Liver (tissue), 9 donors: Measurements from ENCODE around the gene LITAFD. TPM values are rescaled to one million over a fixed set of nuclear protein-coding genes. Genes with fewer than 3 reads are reported as not detected.
A peak's percentile ranks its signal among the peaks of the same experiment; 100 is the strongest.

Experiments used
- DNase-seq: peaks from one replicate; pipeline ENCODE4 v3.0.0-alpha.2; 2017; ENCODE audit warnings: low spot score
- H3K27ac ChIP-seq, 2 donors: one replicate each; pipeline ENCODE4 v1.7.0; 2013; ENCODE audit warnings: inconsistent platforms in 2 of 2, low read length in 2 of 2, control low read depth in 1 of 2, low read depth in 1 of 2, mild to moderate bottlenecking in 1 of 2
- H3K27me3 ChIP-seq, 4 donors: one replicate each; pipeline versions ENCODE4 v1.6.1 to v1.7.0; 2013; ENCODE audit warnings: low read length in 3 of 4, inconsistent platforms in 1 of 4, mild to moderate bottlenecking in 1 of 4, moderate library complexity in 1 of 4; ENCODE audit not compliant: control insufficient read depth in 4 of 4, insufficient read depth in 4 of 4
- H3K36me3 ChIP-seq, 4 donors: one replicate each; pipeline versions ENCODE4 v1.6.1 to v1.7.0; 2013; ENCODE audit warnings: low read length in 3 of 4, mild to moderate bottlenecking in 3 of 4, low read depth in 1 of 4, moderate library complexity in 1 of 4; ENCODE audit not compliant: control insufficient read depth in 4 of 4, insufficient read depth in 3 of 4
- H3K4me1 ChIP-seq, 4 donors: one replicate each; pipeline versions ENCODE4 v1.6.1 to v1.7.0; 2013; ENCODE audit warnings: low read length in 3 of 4, mild to moderate bottlenecking in 3 of 4, moderate library complexity in 1 of 4; ENCODE audit not compliant: control insufficient read depth in 4 of 4, insufficient read depth in 4 of 4
- H3K4me3 ChIP-seq, 3 donors: one replicate each; pipeline versions ENCODE4 v1.6.1 to v1.7.0; 2013; ENCODE audit warnings: low read length in 3 of 3, control low read depth in 1 of 3, low read depth in 1 of 3, mild to moderate bottlenecking in 1 of 3
- H3K9ac ChIP-seq, 2 donors: one replicate each; pipeline ENCODE4 v1.7.0; 2013; ENCODE audit warnings: low read length in 2 of 2, mild to moderate bottlenecking in 2 of 2, moderate library complexity in 2 of 2, control low read depth in 1 of 2, low read depth in 1 of 2
- H3K9me3 ChIP-seq, 4 donors: one replicate each; pipeline versions ENCODE4 v1.6.1 to v1.7.0; 2013; ENCODE audit warnings: low read length in 3 of 4; ENCODE audit not compliant: control insufficient read depth in 4 of 4
- EGR1 ChIP-seq, 2 donors: IDR thresholded peaks; 2 replicates each; pipeline ENCODE4 v1.6.1; 2016 to 2018; ENCODE audit warnings: antibody characterized with exemption in 2 of 2, low read depth in 2 of 2
- FOXA2 ChIP-seq: IDR thresholded peaks from 2 replicates; pipeline ENCODE4 v1.6.1; 2016; ENCODE audit warnings: antibody characterized with exemption
- HNF4A ChIP-seq, 2 donors: conservative IDR thresholded peaks; 2 replicates each; pipeline ENCODE4 v1.6.1; 2016; ENCODE audit warnings: antibody characterized with exemption in 2 of 2, mild to moderate bottlenecking in 2 of 2
- NR2F2 ChIP-seq: IDR thresholded peaks from 2 replicates; pipeline ENCODE4 v1.6.1; 2016; ENCODE audit warnings: antibody characterized with exemption
- RAD21 ChIP-seq, 2 donors: IDR thresholded peaks; 2 replicates each; pipeline ENCODE4 v1.6.1; 2016; ENCODE audit warnings: antibody characterized with exemption in 2 of 2, mild to moderate bottlenecking in 2 of 2
- REST ChIP-seq: IDR thresholded peaks from 2 replicates; pipeline ENCODE4 v1.6.1; 2016; ENCODE audit warnings: antibody characterized with exemption, mild to moderate bottlenecking
- RXRA ChIP-seq, 2 donors: IDR thresholded peaks; 2 replicates each; pipeline ENCODE4 v1.6.1; 2017 to 2018; ENCODE audit warnings: antibody characterized with exemption in 2 of 2, mild to moderate bottlenecking in 1 of 2
- SP1 ChIP-seq: IDR thresholded peaks from 2 replicates; pipeline ENCODE4 v1.6.1; 2018; ENCODE audit warnings: antibody characterized with exemption, mild to moderate bottlenecking
- YY1 ChIP-seq: IDR thresholded peaks from 2 replicates; pipeline ENCODE4 v1.6.1; 2016; ENCODE audit warnings: antibody characterized with exemption, mild to moderate bottlenecking
- ZBTB33 ChIP-seq: IDR thresholded peaks from 2 replicates; pipeline ENCODE4 v1.6.1; 2016; ENCODE audit warnings: antibody characterized with exemption
- WGBS: extraction: QIAGEN DNeasy Blood & Tissue Kit; methylation state at CpG from one replicate; pipeline ENCODE4 v1.1.7; 2013; 5-methylcytosine and 5-hydroxymethylcytosine counted together
- polyA plus RNA-seq, 2 donors: library from polyadenylated mRNA; stranded (reverse) in 1 of 2; unstranded in 1 of 2; fragments of 200-250 nt in 1 of 2; fragments of >200 nt in 1 of 2; fragmentation: Nextera tagmentation in 1 of 2; extraction: Ambion mirVana in 1 of 2; gene quantifications; one replicate each; pipeline versions ENCODE4 v1.2.1 to v1.2.3, GENCODE V29; 2013 to 2015
- total RNA-seq, 2 donors: library from RNA; depleted of rRNA; stranded (reverse); fragments of >200 nt; gene quantifications; one replicate each; pipeline ENCODE4 v1.2.3, GENCODE V29; 2014
- donor health status: healthy.
- donor health status: healthy.
- donor health status: healthy.
- donor health status: healthy.
- donor health status: healthy.

The LITAFD gene
- total and polyA plus RNA-seq, 4 donors, result not detected

GRCh38 chr16:8864480-8865110 is 17.6 kb upstream of the LITAFD start:
- Histone ChIP-seq H3K4me1 (peaks cover 31 to 77% (median 61%) of the 10 kb centered on the region in 4 donors), H3K27me3 (no peaks in the 10 kb centered on the region), H3K27ac (peak overlapping the region; percentile 91 to 93), H3K9ac (peak overlapping the region; percentile 14 to 15), H3K4me3 (no peak overlapping the region), H3K36me3 (no peaks in the 10 kb centered on the region), H3K9me3 (no peaks in the 10 kb centered on the region)
- TF ChIP-seq ZBTB33 (no peak), NR2F2 (no peak)
- DNase-seq, result no peak
- 42% methylated on average over 13 of the region's 13 CpGs for WGBS

- H3K9ac ChIP-seq, result peak overlapping the region in 1 of 2 donors; percentile 18
- TF ChIP-seq HNF4A (conservative IDR thresholded peaks at IDR 0.05), result peak; percentile 47 to 64
- TF ChIP-seq RXRA (IDR thresholded peaks at IDR 0.05), result peak in 1 of 2 donors; percentile 23
- peak; percentile 40 for TF ChIP-seq SP1
- TF ChIP-seq RAD21 (IDR thresholded peaks at IDR 0.05), result no peak
- H3K9me3 ChIP-seq, result no peaks in the 10 kb centered on the region
- 62% methylated on average over 14 of the region's 14 CpGs for WGBS
- H3K27ac ChIP-seq, result peak overlapping the region; percentile 91 to 93
- H3K4me3 ChIP-seq, result peak overlapping the region in 1 of 3 donors; percentile 37
- H3K4me1 ChIP-seq, result peaks cover 33 to 72% (median 56%) of the 10 kb centered on the region in 4 donors
- no peaks in the 10 kb centered on the region for H3K27me3 ChIP-seq
- DNase-seq, result no peak
- no peaks in the 10 kb centered on the region for H3K36me3 ChIP-seq
Measured at GRCh38 chr16:8865145-8865882, 16.8 kb upstream of the LITAFD start.

GRCh38 chr16:8866118-8866883 is 15.8 kb upstream of the LITAFD start:
- peak; percentile 64 for DNase-seq
- Histone ChIP-seq H3K9ac (peak overlapping the region; percentile 86 to 96), H3K9me3 (no peaks in the 10 kb centered on the region), H3K4me3 (peak overlapping the region; percentile 71 to 95 (median 89)), H3K4me1 (peaks cover 33 to 75% (median 53%) of the 10 kb centered on the region in 4 donors), H3K27me3 (no peaks in the 10 kb centered on the region), H3K27ac (peak overlapping the region; percentile 91 to 93), H3K36me3 (no peaks in the 10 kb centered on the region)
- WGBS, result 19% methylated on average over 30 of the region's 30 CpGs
- TF ChIP-seq FOXA2, result no peak
- peak; percentile 19 for TF ChIP-seq SP1
- no peak for TF ChIP-seq REST
- peak; percentile 12 for TF ChIP-seq YY1
- TF ChIP-seq EGR1 (IDR thresholded peaks at IDR 0.05; ENCODE audit: low read depth in 2 of 2), result no peak
- peak in 1 of 2 donors; percentile 20 for TF ChIP-seq HNF4A (conservative IDR thresholded peaks at IDR 0.05)
- peak; percentile 38 to 50 for TF ChIP-seq RXRA (IDR thresholded peaks at IDR 0.05)
